Stimulated activated naive CD4-positive, alpha-beta T cell (primary cell): Measurements from ENCODE around the gene PARP3.

ENCODE experiments used
- DNase-seq, 6 experiments: peaks; one replicate each; lab custom pipeline; 2025; lab: John Stamatoyannopoulos, UW

The PARP3 gene

DNA sequence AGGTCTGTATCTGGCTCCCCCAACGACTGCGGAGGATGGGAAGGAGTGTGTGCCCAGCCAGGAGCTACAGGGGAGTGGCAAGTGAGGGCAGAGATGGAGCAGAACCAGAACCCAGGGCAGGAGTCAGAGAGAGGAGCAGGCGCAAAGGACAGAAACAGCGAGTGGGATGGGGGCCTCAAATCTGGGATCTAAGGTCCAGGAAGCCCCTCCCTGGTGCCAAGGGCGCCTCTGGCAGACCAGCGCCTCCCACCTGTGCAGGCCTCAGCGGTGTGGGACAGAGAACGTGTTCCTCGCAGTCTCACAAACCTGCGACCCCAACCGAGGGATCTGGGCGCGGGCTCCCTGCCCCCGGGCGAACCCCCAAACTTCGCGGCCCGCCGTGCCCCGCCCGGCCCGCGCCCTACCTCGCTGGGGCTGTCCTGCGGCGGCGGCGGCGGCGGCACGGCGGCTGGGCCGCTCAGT, 24.8 kb downstream of the PARP3 start:
- DNase-seq = peak in 2 of 6 experiments; percentile 10 to 34

DNA sequence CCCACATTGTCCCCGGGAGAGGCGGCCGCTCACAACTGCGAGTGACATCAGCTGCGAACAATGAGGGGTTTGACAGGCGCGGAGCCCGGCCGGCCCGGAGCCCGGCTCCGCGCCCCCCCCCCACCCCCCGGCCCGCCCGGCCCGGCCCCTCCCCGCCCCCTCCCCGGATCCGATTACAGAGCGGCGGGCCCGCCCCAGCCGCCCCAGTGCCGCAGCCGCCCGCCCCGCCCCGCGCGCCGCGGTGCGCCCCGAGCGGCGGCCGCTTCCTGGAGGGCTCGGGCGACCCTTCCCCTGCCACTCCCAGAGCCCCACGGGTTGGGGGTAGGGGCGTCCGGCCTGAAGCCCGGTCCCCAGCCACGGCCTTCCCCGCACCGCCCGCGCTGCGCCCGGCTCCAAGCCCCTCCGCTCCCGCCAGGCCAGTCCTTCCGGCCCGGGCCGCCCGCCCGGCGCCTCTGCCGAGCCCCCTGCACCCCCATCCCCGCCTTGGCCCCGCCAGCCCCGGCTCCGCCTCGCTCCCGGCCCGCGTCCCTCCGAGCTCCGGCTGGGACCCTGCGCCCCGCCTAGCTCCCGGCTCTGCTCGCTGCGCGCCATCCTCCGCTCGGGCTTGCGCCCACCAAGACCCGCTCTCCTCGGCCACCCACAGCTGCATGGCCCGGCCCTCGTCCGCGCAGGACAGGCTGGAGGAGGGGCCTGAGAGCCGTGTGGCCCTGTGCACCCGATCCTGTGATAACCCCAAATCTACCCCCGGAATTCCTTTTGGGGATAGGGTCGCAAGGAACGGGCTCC, 25.4 kb downstream of the PARP3 start, which contains the start of gene PCBP4:
Gene PCBP4, minus strand, starts transcription at position 71 of the 786 bp plus-strand sequence. CDS start 6,214 bp downstream, outside the sequence.
- DNase-seq = peak in 4 of 6 experiments; percentile 25 to 46 (median 39)

DNA sequence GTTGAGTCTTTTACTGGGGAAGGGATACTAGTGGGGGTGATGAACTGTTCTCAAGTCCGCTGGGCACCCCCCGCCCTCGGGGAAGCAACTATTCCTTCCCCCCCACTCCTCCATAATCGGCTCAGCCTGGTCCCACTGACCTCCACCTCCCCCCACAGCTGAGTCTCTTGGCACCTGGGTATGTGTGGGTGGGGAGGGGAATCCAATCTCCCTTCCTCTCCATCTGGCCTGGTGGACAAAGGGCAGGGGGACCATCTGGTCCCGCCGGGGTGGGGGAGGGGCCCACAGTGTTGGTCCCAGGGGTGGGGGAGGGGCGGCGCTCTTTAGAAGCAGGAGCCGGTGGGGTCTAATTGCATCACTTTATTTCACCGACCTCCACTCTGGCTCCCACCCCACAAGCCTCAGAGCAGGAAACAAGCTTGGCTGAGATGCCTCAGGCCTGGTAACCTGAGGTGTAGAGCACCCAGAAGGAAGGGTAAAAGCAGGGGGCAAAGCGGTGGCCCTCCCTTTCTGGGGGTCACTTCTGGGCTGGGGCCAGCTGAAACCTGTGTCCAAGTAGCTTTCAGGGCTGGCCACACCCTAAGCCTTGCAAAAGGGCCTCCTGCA, 26.1 kb downstream of the PARP3 start:
- DNase-seq = no peak

DNA sequence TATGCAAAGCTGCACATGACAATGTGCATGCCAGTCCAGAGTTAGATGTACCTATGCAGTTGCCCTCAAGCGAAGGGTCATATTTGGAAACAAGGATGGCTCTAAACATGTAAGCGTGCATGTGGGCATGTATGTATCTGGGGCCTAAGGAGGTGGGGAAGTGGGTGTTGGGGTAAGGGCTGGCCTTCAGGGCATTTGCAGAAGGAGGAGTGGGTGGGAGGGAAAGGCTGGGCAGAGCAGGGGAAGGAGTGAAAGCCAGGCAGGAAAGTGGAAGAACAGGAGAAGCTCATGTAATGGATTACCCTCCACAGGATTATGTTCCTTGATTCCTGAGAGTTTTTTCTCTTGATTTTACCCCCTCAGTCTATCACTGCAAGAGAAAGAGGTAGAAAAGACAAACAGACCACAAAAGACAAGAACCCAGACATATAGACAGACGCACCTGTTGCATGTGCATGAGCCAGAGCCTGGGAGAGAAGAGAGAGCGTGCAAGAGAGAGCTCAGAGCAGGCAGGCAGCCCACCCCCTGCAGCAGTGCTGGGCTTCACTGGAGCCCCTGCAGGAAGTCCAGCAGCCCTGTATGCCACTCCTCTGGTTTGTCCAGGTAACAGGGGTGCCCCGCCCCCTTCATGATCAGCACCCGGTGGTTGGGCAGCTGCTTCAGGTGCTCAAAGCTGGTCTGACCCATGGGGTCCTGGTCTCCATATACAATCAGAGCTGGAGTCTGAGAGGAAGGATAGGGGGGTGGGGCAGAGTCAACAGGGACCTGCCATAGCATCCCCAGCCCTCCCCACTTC, 26.9 kb downstream of the PARP3 start:
- DNase-seq = no peak

DNA sequence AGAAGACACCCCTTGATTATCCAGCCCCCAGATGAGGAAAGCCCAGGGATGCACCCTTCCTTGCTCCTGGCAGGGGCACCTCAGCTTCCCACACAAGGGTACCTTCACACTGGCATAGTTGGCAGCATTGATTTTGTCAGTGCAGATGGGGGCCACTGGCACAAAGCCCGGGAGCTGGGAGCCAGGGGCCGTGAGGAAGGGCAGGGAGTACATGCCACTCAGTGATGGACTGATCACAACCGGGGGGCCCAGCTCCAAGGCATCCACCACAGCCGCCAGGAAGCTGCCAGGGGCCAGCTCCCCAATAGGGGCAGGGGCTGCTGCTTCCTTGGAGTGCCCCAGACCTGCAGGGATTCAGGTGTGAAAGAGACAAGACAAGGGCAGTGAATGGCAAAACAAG, 27.7 kb downstream of the PARP3 start:
- DNase-seq = no peak

DNA sequence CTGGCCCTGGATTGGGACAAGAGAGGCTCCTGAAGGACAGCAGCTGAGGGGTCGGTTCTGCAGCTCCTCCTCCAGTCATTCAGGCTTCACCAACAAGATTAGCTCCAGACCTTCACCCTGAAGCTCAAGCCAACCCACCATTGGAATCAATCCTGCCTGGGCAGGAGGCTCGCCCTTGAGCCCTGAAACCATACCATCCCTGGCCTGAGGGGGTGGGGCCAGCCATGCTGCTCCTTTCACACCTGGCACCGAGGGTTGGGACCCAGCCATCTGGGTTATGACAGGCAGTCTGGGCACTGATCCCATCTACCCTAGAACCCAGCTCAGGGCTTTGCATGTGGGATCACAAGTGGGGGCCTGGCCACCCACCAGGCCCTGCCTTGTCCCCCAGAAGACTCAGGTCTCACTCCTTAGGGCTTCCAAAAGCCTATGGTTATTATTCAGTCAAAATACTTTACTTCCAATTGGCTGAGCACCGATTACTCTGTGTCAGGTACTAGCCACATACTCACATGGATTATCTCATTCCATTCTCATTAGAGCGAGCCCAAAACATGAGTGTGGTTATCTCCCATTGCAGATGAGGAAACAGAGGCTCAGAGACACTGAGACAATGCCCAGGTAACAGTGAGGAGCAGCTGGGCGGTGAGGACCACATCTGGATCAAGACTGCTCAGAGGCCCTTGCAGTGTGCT, 28.6 kb downstream of the PARP3 start:
- no peak for DNase-seq

DNA sequence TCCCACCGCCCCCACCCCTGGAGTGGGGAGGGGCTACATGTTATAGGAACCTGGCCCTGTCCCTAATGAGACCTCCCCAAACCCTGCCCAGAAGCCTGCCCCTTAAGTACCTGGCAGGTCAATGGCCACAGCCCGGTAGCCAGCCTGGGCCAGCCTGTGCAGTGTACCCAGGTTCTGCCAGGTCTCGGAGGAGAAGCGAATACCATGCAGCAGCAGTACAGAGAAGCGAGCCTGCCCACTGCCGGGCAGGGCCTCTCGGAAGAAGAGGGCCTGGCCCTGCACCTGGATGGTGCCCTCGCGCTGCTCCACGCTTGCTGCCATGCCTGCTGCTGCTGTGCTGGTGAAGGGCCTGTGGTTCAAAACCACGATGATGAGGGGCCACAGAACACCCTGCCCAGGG, 29.2 kb downstream of the PARP3 start:
- no peak for DNase-seq

DNA sequence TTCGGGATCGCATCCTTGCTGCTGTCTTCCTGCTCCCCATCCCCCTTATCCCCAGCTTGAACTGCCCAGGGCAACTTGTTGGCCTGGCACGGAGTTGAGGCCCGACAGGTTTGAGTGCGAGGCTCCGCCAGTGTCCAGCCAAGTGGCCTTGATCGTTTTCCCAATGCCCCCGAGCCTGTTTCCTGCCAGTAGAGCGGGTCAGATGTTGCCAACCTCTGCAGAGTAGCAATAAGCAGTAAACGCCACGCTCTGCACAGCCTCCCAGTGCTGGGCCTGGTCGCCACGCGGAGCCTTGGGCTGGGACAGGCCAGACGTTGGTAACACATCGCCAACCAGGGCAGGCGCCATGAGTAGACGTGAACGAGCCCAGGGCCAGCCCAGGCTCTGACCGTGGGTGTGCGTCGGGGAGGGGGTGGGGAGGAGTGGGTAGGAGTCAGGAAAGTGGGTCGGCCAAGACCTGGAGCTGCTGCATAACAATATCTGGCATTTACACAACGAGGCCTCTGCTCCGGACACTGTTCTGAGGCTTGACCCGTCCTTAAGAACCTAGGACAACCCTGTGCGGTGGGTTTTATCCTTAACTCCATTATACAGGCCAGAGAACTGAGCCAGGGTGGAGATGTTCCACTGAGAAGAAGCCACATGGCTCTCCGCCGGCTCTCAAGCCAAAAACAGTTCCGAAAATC, 32.3 kb downstream of the PARP3 start:
- DNase-seq = peak in 1 of 6 experiments; percentile 36

DNA sequence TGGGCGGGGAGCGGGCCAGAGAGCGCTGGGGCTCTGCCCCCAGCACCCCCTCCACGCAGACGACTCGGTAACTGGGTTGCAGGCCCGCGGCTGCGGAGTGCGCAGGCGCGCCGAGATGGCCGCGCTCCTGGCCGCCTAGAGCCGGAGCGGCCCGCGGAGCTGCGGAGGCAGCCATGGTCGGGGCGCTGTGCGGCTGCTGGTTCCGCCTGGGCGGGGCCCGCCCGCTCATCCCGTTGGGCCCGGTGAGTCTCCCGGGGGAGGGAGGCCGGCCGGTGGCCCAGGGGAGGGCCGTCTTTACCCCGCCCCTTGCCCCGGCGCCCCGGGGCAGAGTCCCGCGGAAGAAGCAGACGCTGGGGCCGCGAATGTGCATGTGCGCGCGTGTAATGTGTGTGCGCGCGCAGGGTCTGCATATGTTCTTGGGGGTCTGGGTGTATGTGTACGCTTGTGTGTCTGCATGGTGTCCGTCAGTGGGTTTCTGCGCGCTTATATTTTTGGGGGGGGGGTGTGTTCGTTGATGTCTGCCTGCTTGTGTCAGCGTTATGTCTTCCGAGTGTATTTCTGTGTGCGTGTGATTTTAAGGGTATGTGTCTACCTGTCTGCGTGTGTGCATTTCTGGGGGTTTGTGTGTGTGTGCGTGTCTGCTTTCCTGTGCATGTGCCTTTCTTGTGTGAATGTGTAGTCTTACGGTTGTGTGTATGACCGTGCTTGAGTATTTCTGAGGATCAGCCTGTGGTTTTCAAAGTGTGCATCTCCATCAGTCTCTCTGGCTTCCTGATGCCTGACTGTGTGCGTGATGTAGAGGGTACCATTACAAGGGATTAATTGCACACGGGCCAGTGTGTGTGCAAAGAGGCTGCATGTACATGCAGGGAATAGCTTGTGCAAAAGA, 33.0 kb downstream of the PARP3 start, which contains the start of gene ABHD14A:
Gene ABHD14A, plus strand, starts transcription at position 102 of the 889 bp plus-strand sequence. Its CDS starts 72 bp downstream, at position 174.
- DNase-seq = peak; percentile 52 to 74 (median 68)

DNA sequence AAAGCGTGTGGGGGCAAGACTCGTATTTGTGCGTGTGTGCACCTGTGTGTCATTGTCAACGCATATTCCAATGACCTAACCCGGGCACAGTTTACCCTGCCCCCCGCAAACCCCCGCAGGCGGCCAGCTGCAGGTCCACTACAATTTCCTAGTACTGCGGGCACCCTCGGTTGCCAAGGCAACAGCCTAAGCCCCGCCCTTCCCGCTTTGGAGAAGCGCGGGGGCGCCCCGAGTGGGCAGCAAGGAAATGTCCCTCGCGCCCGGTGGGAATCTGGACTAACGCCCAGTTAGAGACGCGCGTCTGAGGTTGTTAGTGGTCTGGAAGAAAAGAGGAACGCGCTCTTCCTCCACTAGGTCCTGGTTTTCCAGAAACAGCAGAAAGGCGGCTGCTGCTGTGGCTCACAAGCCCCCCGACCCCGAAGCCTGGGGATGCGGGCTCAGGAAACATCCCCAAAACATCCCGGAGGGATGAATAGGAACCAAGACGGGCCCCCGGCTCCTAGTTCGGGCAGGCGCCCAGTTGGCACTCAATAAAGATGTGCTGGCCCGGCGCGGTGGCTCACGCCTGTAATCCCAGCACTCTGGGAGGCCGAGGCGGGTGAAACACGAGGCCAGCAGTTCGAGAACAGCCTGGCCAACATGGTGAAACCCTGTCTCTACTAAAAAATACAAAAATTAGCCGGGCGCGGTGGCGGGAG, 33.8 kb downstream of the PARP3 start:
- DNase-seq = peak in 2 of 6 experiments; percentile 31 to 51

DNA sequence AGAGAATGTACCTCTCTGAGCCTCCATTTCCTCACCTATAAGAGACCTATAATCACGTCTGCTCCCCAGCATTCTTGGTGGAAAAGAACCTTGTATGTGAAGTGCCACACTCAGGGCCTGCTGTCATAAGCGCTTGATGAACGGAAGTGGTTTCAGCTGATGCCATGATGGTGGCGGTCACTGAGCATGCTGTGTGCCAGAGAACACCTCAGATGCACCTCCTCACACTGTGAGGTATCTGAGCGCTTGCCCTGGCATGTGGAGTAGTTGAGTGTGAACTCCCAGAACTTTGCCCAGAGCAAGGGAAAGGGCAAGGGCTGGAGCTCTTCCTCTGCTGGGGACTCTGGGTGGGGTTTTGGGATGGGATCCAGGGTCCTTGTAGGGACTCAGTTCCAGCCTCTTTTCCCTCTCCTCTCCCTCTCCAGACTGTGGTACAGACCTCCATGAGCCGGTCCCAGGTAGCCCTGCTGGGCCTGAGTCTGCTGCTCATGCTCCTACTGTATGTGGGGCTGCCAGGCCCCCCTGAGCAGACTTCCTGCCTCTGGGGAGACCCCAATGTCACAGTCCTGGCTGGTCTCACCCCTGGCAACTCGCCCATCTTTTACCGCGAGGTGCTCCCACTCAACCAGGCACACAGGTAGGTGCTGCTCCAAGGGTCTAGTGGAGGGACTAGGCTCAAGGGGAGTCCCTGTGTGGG, 35.4 kb downstream of the PARP3 start:
- DNase-seq = peak in 5 of 6 experiments; percentile 14 to 45 (median 17)

DNA sequence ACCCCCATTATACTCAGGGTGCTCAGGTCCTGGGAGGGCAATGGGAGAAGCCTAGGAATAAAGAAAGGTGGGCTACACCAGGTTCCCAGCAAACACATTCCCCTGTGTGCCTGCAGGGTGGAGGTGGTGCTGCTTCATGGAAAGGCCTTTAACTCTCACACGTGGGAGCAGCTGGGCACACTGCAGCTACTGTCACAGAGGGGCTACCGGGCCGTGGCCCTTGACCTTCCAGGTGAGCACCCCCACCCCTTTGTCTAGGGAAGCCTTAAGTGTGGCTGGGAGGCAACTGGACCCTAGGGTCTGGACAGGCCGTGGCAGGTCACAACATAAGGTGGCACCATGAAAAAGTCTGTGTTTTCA, 36.0 kb downstream of the PARP3 start:
- DNase-seq = no peak

DNA sequence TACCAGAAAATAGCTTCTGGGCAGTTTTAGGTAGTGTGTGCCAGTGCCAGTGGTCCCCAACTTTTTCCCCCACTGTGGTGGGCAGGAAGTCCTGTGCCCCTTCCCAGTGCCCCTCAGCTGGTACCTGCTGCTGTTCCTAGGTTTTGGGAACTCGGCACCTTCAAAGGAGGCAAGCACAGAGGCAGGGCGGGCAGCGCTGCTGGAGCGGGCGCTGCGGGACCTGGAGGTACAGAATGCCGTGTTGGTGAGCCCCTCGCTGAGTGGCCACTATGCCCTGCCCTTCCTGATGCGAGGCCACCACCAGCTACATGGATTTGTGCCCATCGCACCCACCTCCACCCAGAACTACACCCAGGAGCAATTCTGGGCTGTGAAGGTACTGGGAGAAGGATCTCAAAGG, 38.1 kb downstream of the PARP3 start:
- no peak for DNase-seq

DNA sequence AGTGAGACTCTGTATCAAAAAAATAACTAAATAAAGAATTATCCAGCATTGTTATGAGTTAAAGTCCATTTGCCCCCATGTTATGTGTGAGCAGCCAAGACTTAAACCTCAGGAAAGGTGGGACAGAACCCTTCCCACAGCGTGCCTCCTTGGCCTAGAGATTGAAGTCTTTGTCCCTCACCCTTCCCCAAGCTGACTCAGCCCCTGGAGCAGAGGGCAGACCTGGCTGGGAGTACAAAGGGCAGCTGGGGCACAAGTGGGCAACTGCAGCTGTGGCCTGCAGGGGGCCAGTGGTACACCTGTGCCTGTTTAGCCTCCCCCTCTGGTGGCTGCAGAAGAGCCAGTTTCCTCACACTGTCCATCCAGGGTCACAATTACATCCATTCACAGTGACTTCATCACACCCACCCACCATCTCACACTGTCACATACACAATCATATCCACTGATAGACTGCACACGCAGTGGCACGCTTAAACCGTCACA, 40.2 kb downstream of the PARP3 start:
- DNase-seq = peak in 2 of 6 experiments; percentile 11 to 41

DNA sequence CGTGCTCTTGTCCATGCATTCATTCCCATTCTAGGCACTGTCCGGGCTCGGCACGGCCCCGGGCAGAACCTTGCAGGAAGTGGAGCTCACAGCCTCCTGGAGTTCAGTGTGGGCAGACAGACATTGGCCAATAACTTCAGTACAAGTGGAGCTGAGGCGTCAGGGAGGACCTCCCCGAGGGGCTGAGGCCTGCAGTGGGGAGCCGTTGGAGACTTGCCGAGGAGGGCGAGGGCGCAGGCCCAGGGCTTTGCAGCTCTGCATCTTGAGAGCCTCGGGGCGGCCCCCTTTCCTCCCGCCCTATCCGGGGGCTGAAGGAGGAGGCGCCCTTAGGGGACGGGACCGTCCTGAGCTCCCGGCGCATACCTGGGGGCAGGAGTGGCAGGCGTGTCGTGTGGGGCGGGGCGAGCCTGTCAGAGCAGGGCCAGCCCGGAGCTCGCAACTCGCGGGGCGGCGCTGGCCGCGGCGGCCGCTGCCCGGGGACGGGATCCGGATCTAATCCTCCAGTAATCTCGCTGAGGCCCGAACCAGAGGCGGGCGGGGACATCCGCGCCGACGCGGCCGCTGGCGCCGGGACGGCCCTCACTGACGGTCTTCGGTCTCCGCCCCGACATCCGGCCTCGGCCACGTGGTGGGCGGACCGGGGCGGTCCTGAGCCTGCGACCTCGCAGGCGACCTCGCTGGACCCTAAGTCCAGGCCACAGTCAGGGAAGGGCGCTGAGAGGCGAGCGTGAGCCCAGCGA, 40.8 kb downstream of the PARP3 start, which contains the start of gene ACY1:
Gene ACY1, plus strand, starts transcription at position 698 of the 740 bp plus-strand sequence. CDS start 530 bp downstream, outside the sequence.
- DNase-seq = peak; percentile 22 to 74 (median 60)

DNA sequence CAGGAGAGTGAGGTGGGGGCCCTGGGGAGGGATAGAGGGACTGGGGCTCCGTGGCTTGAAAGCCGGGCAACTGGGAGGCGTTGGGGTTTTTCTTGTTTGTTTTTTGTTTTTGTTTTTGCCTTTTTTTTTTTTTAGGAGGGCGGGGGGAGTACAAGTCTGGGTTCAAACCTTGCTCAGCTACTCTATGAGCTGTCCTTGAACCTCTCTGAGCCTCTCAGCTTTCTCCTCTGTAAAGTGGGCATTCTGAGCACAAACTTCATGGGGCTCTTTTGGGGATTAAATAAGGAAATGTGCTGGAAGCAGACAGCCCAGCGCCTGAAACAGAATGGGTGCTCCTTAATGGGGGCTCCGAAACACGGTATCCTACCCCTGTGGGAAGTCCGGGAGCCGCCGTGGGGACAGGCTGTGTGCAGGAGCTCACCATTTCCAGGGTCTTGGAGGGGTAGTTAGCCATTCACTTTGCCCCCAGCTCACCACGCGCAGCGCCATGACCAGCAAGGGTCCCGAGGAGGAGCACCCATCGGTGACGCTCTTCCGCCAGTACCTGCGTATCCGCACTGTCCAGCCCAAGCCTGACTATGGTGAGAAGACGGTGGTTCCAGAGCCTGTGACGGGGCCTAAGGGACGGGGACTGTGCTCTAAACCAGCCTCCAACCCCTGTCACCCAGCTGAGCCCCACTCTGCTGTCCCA, 41.6 kb downstream of the PARP3 start:
- DNase-seq = no peak

DNA sequence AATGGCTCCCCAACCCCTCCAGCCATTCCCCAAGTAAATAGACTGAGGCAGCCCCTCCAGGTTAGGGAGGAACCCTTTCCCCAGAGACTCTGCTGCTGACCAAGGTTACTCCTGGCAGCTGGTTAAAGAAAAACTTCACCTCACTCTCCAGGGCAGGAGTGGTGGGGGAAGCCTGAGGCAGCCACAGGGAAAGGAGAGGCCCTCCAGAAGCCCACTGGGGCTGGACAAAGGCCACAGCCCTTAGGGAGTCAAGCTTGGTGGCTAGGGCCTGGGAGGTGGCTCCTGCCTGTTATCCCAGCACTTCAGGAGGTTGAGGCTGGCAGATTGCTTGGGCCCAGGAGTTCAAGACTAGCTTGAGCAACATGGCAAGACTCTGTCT, 42.1 kb downstream of the PARP3 start:
- DNase-seq = no peak
